ENCODE data around the gene UQCR11.

DNA sequence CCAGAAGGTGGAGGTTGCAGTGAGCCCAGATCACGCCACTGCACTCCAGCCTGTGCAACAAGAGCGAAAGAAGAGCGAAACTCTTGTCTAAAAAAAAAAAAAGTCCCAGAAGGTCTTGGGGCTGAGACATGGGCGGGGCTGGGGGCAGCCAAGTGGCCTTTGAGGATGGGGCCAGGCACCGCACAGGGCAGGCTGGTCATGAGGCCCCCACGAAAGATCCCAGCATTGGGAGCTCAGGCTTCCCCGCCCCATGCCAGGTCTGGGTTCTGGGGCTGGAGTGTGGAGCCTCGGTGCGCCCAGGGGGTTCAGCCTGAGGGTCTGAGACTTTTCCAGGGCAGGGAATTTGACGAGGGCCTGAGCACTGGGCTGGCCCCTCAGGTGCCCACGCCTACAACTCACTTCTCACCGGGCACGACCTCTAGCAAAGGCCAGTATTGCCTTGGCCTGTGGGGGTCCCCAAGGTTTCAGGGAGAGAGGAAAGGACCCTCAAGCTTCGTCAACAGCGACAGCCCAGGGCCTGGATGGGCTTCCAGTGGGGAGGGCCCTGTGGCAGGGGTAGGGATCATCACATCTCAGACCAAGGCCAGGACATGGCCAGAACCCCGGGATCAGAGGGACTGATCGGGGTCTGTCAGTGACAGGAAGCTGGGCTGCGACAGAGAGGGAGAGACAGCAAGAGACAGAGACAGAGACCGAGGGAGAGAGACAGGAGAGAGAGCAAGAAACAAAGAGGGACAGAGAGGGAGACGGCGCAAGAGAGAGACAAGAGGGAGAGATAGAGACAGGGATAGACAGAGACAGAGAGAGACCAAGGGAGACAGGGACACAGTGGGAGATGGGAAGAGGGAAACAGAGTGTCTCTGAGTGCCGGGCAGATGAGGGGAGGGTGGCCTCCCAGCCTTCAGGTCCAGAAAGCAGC lies 29.7 kb downstream of the UQCR11 start:
- TF ChIP-seq, protein P1, sequence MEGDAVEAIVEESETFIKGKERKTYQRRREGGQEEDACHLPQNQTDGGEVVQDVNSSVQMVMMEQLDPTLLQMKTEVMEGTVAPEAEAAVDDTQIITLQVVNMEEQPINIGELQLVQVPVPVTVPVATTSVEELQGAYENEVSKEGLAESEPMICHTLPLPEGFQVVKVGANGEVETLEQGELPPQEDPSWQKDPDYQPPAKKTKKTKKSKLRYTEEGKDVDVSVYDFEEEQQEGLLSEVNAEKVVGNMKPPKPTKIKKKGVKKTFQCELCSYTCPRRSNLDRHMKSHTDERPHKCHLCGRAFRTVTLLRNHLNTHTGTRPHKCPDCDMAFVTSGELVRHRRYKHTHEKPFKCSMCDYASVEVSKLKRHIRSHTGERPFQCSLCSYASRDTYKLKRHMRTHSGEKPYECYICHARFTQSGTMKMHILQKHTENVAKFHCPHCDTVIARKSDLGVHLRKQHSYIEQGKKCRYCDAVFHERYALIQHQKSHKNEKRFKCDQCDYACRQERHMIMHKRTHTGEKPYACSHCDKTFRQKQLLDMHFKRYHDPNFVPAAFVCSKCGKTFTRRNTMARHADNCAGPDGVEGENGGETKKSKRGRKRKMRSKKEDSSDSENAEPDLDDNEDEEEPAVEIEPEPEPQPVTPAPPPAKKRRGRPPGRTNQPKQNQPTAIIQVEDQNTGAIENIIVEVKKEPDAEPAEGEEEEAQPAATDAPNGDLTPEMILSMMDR (IDR thresholded peaks at IDR 0.05) = no peak
- no peak for TF ChIP-seq ZFX (IDR thresholded peaks at IDR 0.05; ENCODE audit: borderline replicate concordance)

Measured in 22Rv1 (cell line).